ENCODE data around the gene ANKDD1B. TPM values are rescaled to one million over a fixed set of nuclear protein-coding genes. Genes with fewer than 3 reads are reported as not detected.
"Not testable (repeated sequence)": the region's sequence is repeated elsewhere in the genome, so short reads cannot be mapped to it uniquely, and the experiment has no call there.

Gene ANKDD1B
- 0.73 TPM in 1 of 2 replicates, not detected in the other for total RNA-seq (2014; rRNA removed; shearing (Covaris generic))
- polyA plus RNA-seq (2016; fragmentation: Nextera tagmentation; extraction: Ambion mirVana), result 0.28 and 0.40 TPM in 2 replicates
- long read RNA-seq, partial matches to known transcripts, result 0 of 1 reads
- long read RNA-seq, other reads (novel, unspliced or antisense), result 1 of 1 reads

GRCh38 chr5:75611311-75612225 is at the start of gene ANKDD1B:
Gene ANKDD1B, plus strand, starts transcription at chr5:75611453. Its CDS starts 182 bp downstream, at chr5:75611635.
- TF ChIP-seq ZNF462 (CRISPR knock-in tag; IDR thresholded peaks at IDR 0.05), result no peak
- peak; percentile 34 for TF ChIP-seq POLR2AphosphoS5 (IDR thresholded peaks at IDR 0.05; ENCODE audit: low read depth)
- Histone ChIP-seq H3K4me1 (ENCODE audit: insufficient read depth) (peaks cover 17% of the 10 kb centered on the region), H4K20me1 (replicated peaks; ENCODE audit: insufficient read depth) (no peaks in the 10 kb centered on the region), H3F3A (replicated peaks; ENCODE audit: low read depth) (no peaks in the 10 kb centered on the region), H3K27me3 (ENCODE audit: insufficient read depth) (no peaks in the 10 kb centered on the region), H3K9me2 (ENCODE audit: insufficient read depth) (0 out of 2 replicates have a peak, but pooled peaks cover 6% of the 10 kb centered on the region), H3K4me3 (peak within 1 kb of the TSS; percentile 78), H3K36me3 (ENCODE audit: insufficient read depth) (no peaks in the 10 kb centered on the region), H3K79me2 (replicated peaks; ENCODE audit: insufficient read depth) (no peaks in the 10 kb centered on the region), H3K4me2 (peak within 1 kb of the TSS; percentile 96), H3K27ac (ENCODE audit: low read depth) (no peak within 1 kb of the TSS), H2AFZ (peak within 1 kb of the TSS; percentile 94)
- Mint-ChIP-seq H3K4me1 (peaks cover 30% of the 10 kb centered on the region), H3K9me3 (no peaks in the 10 kb centered on the region; the same call in 2 of the 3 replicates), H3K36me3 (ENCODE audit: low read depth) (no peaks in the 10 kb centered on the region), H3K27ac (no peak within 1 kb of the TSS), H3K27me3 (ENCODE audit: insufficient read depth, low read depth, poor library complexity) (peaks cover 6% of the 10 kb centered on the region), H3K4me3 (peak within 1 kb of the TSS; percentile 83)
- ATAC-seq (peak; percentile 79), DNase-seq (ENCODE audit: low spot score) (peak; percentile 74)

- ATAC-seq; DNase-seq (ENCODE audit: low spot score); H4K20me1 ChIP-seq (replicated peaks; ENCODE audit: insufficient read depth); H3K27ac Mint-ChIP-seq; H3K4me3 Mint-ChIP-seq; H3K4me2 ChIP-seq; H3K79me2 ChIP-seq (replicated peaks; ENCODE audit: insufficient read depth); H3F3A ChIP-seq (replicated peaks; ENCODE audit: low read depth); H3K9me2 ChIP-seq (ENCODE audit: insufficient read depth); H2AFZ ChIP-seq; H3K4me1 ChIP-seq (ENCODE audit: insufficient read depth); H3K36me3 ChIP-seq (ENCODE audit: insufficient read depth); H3K4me3 ChIP-seq; H3K27me3 Mint-ChIP-seq (ENCODE audit: insufficient read depth, low read depth, poor library complexity); H3K27ac ChIP-seq (ENCODE audit: low read depth); H3K27me3 ChIP-seq (ENCODE audit: insufficient read depth); H3K4me1 Mint-ChIP-seq: not testable (repeated sequence)
- Mint-ChIP-seq H3K9me3 (peaks cover 21% of the 10 kb centered on the region), H3K36me3 (ENCODE audit: low read depth) (peaks cover 25% of the 10 kb centered on the region; the same call in 2 of the 3 replicates)
Observed at GRCh38 chr5:75565991-75566709, 45.1 kb upstream of the ANKDD1B start.

All from GM23338 (cell line).